Measurements from ENCODE around the gene METTL23. TPM values are rescaled to one million over a fixed set of nuclear protein-coding genes. Genes with fewer than 3 reads are reported as not detected.
A peak's percentile ranks its signal among the peaks of the same experiment; 100 is the strongest.
"Not testable (repeated sequence)": the region's sequence is repeated elsewhere in the genome, so short reads cannot be mapped to it uniquely, and the experiment has no call there.

METTL23 gene
- total RNA-seq, 1 donor from 2014 or later = 17.5 TPM

- ATAC-seq (peak; percentile 36), DNase-seq (ENCODE audit: low spot score) (no peak)
These were observed 31.4 kb upstream of the METTL23 start for GRCh38 chr17:76695059-76695831.

GRCh38 chr17:76696763-76697701, 29.6 kb upstream of the METTL23 start:
- DNase-seq (ENCODE audit: low spot score) (no peak), ATAC-seq (peak; percentile 43)

- DNase-seq (ENCODE audit: low spot score) (no peak), ATAC-seq (no peak)
These were observed 28.8 kb upstream of the METTL23 start for GRCh38 chr17:76697702-76698465.

- ATAC-seq; DNase-seq (ENCODE audit: low spot score): not testable (repeated sequence)
These were observed 28.1 kb upstream of the METTL23 start for GRCh38 chr17:76698466-76698977.

- ATAC-seq = no peak
These were observed 26.4 kb upstream of the METTL23 start for GRCh38 chr17:76700270-76700616.

GRCh38 chr17:76700617-76701470, 25.8 kb upstream of the METTL23 start:
- ATAC-seq (peak; percentile 52), DNase-seq (ENCODE audit: low spot score) (no peak)

More at GRCh38 chr17:76700270-76700616, 26.4 kb upstream of the METTL23 start:
- DNase-seq (ENCODE audit: low spot score) = no peak

GRCh38 chr17:76701471-76701967, 25.1 kb upstream of the METTL23 start:
- DNase-seq (ENCODE audit: low spot score) = no peak
- no peak for ATAC-seq

GRCh38 chr17:76702076-76702475, 24.6 kb upstream of the METTL23 start:
- ATAC-seq = no peak

GRCh38 chr17:76702941-76703637, 23.6 kb upstream of the METTL23 start:
- DNase-seq (ENCODE audit: low spot score) (no peak), ATAC-seq (no peak)

More at GRCh38 chr17:76702076-76702475, 24.6 kb upstream of the METTL23 start:
- no peak for DNase-seq (ENCODE audit: low spot score)

GRCh38 chr17:76704805-76705204, 21.8 kb upstream of the METTL23 start:
- DNase-seq (ENCODE audit: low spot score) (no peak), ATAC-seq (no peak)

GRCh38 chr17:76706817-76707216, 19.8 kb upstream of the METTL23 start:
- ATAC-seq = no peak
- DNase-seq (ENCODE audit: low spot score) = no peak

- DNase-seq (ENCODE audit: low spot score) (no peak), ATAC-seq (no peak)
These were observed 18.4 kb upstream of the METTL23 start for GRCh38 chr17:76707985-76708807.

- DNase-seq (ENCODE audit: low spot score) = no peak
- peak; percentile 3 for ATAC-seq
These were observed 17.3 kb upstream of the METTL23 start for GRCh38 chr17:76709077-76709950.

- peak; percentile 43 for ATAC-seq
- not testable (repeated sequence) for DNase-seq (ENCODE audit: low spot score)
These were observed 16.4 kb upstream of the METTL23 start for GRCh38 chr17:76709951-76710862.

GRCh38 chr17:76710863-76711611, 15.6 kb upstream of the METTL23 start, which contains the start of gene MXRA7:
Gene MXRA7, minus strand, starts transcription at chr17:76710965. Its CDS starts 19 bp downstream, at chr17:76710946.
- peak; percentile 84 for ATAC-seq
- DNase-seq (ENCODE audit: low spot score) = no peak

Measured in left lobe of liver (tissue), 2 donors.